GM19239 (cell line): ENCODE data around the gene GOLGA3.
"Not testable (repeated sequence)": the region's sequence is repeated elsewhere in the genome, so short reads cannot be mapped to it uniquely, and the experiment has no call there.

Experiments
- DNase-seq: peaks from one replicate; pipeline ENCODE4 v3.0.0; 2011; ENCODE audit warnings: low spot score; ENCODE audit not compliant: insufficient read length
- FAIRE-seq: peaks from 2 replicates; lab custom pipeline; 2011; peaks lifted over from hg19 to GRCh38; lab: Jason Lieb, UNC

The GOLGA3 gene

GRCh38 chr12:132828706-132829534 is at the start of gene GOLGA3:
GOLGA3 (minus strand) TSS chr12:132828869; CDS start chr12:132822128, 6,741 bp downstream.
- peak; percentile 98 for DNase-seq
- FAIRE-seq: peak; percentile 87

DNA sequence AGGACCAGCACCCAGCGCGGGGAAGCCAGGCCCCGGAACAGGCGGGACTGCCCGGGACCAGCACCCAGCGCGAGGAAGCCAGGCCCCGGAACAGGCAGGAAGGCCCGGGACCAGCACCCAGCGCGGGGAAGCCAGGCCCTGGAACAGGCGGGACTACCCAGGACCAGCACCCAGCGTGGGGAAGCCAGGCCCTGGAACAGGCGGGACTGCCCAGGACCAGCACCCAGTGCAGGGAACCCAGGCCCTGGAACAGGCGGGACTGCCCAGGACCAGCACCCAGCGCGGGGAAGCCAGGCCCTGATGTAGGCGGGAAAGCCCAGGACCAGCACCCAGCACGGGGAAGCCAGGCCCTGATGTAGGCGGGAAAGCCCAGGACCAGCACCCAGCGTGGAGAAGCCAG is 46.0 kb upstream of the GOLGA3 start:
- not testable (repeated sequence) for DNase-seq, FAIRE-seq

- FAIRE-seq (no peak), DNase-seq (no peak)
These were observed 45.5 kb upstream of the GOLGA3 start for GRCh38 chr12:132874175-132874574.

GRCh38 chr12:132873724-132874123 is 45.1 kb upstream of the GOLGA3 start:
- DNase-seq: no peak
- no peak for FAIRE-seq

DNA sequence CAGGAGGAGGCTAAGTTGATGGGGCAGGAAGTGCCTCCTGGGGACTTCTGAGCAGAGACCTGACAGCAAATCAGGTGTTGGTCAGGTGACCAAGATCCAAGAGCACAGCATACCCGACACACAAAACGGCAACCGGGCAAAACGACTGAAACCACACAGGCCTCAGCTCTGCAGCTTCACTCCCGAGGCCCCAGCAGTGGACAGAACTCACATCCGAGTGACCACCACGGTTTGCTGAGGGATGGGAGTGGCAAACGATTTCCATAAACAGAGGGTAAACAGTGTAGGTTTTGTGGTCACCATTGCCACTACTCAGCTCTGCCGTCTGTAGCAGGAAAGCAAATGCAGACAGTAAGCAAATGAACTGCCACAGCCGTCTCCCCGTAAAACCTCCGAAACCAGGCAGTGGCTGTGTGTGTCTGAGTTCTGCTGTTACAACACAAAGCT is 44.3 kb upstream of the GOLGA3 start:
- FAIRE-seq (no peak), DNase-seq (no peak)

DNA sequence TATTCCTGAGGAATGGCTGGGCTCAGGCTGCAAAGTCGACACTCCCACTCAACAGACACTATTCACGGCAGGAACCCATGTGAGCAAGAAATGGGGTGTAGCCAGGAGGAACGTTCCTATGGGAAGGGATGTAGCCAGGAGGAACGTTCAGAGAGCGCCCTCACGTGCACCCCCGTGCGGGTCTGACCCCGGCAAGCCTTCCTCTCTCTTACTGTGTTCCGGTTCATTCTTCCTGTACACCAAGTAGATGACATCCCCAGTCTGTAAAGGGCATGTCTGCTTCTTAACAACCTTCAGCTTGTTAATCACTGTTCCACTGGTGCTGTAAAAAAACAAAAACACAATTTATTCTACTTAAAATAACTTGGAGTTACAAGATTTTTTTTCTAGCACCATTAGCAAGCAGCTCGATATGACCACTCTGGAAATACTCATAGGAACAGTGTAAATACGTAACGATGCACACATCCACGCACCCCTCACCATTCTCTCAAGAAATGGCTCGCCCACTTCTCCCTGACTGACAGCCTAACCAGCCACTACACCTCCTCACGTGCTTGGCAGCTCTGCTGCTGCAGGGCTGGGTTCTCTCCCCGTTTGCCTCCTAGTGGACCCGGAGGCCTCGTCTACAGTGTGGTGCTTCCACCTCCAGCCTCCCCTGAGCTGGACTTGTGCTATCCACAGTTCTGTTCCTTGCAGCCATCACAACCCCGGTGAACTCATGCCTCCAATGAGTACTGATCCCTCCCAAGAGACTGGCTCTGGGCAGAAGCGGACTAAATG is 43.6 kb upstream of the GOLGA3 start:
- no peak for DNase-seq
- no peak for FAIRE-seq

DNA sequence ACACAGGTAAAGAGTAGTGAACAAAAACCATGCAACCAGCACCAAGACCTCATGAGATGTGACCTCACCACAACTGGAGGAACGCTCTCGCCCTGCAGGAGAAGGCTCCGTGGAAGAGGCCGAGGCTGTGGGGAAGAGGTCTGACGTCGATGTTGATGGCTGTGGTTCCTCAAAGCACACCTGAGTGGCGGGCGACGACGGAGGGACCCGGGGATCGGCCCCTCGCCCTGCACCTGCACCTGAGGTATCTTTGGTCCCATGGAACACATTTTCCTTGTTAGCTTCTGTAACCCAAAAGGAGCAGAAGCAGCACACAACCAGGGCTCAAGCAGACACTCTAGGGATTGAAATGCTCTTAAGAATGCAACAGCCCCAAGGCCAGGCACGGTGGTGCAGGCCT is 40.9 kb upstream of the GOLGA3 start:
- DNase-seq (no peak), FAIRE-seq (no peak)

- FAIRE-seq (no peak), DNase-seq (no peak)
These were observed 37.7 kb upstream of the GOLGA3 start for GRCh38 chr12:132866251-132866828.

DNA sequence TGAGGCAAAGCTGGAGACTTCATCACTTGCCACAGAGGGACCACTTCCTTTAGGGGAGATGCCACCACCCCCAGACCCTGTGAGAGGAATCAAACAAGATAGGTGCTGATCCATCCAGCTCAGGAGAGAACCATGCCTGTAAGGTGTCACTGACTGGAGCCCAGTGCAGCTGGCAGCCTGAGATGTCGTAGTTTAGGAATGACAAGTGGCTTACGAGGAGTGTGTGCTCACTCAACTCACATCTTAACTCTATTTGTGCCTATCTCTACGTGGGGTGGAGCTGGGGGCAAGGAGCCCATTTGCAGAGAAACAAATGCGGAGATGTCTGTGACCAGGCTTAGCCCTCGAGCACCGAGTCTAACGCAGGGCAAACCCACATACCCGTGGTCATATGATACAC is 32.9 kb upstream of the GOLGA3 start:
- FAIRE-seq: no peak
- no peak for DNase-seq

- DNase-seq (no peak), FAIRE-seq (no peak)
These were observed 30.1 kb upstream of the GOLGA3 start for GRCh38 chr12:132858718-132859266.

DNA sequence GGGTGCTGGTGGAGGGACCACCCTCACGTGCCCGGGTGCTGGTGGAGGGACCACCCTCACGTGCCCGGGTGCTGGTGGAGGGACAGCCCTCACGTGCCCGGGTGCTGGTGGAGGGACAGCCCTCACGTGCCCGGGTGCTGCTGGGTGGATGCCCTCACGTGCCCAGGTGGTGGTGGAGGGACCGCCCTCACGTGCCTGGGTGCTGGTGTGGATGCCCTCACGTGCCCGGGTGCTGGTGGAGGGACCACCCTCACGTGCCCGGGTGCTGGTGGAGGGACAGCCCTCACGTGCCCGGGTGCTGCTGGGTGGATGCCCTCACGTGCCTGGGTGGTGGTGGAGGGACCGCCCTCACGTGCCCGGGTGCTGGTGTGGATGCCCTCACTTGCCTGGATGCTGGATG is 28.4 kb upstream of the GOLGA3 start:
- FAIRE-seq, DNase-seq: not testable (repeated sequence)

DNA sequence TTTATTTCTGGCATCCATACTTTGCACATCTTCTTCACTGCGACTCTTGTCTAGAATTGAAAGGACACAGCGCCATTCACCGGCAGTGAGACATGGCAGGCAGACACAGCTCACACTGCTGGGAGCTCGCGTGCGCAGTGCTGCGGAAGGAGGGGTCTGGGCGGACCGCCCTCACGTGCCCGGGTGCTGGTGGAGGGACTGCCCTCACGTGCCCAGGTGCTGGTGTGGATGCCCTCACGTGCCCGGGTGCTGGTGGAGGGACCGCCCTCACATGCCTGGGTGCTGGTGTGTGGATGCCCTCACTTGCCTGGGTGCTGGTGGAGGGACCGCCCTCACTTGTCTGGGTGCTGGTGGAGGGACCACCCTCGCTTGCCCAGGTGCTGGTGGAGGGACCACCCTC is 27.9 kb upstream of the GOLGA3 start:
- FAIRE-seq (no peak), DNase-seq (no peak)

DNA sequence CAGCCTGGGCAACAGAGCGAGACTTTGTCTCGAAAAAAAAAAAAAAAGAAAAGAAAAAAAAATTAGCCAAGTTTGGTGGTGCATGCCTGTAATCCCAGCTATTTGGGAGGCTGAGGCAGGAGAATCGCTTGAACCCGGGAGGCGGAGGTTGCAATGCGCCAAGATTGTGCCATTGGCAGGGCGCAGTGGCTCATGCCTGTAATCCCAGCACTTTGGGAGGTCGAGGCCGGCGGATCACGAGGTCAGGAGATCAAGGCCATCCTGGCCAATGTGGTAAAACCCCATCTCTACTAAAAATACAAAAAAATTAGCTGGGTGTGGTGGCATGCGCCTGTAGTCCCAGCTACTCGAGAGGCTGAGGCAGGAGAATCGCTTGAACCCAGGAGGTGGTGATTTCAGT is 26.5 kb upstream of the GOLGA3 start:
- FAIRE-seq, DNase-seq: not testable (repeated sequence)

GRCh38 chr12:132853285-132854092 is 24.8 kb upstream of the GOLGA3 start:
- FAIRE-seq: no peak

DNA sequence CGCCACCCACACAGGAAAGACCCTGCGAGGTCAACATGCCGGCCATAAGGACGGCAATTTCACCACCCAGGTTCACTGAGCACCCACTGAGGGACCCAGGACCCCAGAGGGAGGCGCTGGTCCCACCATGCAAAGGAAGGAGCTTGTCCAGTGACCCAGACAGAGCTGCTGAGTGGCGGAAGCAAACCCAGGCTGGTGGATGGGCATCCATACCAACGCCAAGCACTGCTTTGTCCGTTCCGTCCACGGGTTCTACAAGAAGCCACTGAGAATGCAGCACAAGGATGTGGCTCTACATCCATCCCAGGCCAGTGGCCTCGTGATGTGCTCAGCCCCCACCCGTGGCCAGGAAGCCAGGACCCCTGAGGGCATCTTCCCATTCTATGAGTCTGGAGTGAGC is 23.8 kb upstream of the GOLGA3 start:
- FAIRE-seq (no peak), DNase-seq (no peak)

More at GRCh38 chr12:132853285-132854092, 24.8 kb upstream of the GOLGA3 start:
- DNase-seq: no peak

DNA sequence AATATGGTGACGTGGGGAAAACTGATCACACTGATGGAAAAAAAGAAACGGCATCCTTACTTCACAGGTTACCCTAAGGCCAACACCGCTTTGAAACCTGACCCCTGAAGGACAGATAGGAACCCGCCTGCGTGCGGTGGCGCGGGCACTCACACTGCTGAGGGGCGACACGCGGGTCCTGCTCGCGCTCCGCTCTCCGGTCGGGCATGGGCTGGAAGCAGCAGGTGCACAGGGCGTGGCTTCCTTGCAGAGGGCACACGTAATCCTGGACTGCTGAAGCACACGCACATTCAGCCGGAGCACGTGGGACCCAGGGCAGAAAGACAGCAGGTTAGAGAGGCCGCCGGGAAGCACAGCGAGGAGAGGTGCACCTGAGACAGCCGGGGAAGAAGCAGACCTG is 22.8 kb upstream of the GOLGA3 start:
- no peak for FAIRE-seq
- no peak for DNase-seq

- FAIRE-seq: no peak
- DNase-seq: no peak
These were observed 21.6 kb upstream of the GOLGA3 start for GRCh38 chr12:132850291-132850690.

DNA sequence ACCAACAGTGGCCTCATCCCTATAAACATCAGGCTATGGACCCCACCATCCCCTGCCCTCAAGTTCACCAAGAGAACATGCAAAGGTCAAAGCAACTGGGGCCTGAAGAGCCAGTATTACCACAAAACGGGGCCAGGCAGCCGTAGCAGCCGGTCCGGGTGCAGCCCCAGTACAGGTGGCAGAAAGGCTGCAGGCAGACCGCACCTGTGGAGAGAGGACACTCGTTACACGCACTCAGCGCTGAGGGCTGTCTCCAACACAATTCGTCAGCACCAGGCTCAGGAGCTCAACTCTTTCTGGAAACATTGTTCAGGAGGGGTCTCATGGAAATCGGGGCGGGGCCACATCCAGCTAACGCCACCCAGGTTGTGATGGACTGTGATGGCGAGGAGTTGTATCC is 19.9 kb upstream of the GOLGA3 start:
- FAIRE-seq: no peak
- no peak for DNase-seq

DNA sequence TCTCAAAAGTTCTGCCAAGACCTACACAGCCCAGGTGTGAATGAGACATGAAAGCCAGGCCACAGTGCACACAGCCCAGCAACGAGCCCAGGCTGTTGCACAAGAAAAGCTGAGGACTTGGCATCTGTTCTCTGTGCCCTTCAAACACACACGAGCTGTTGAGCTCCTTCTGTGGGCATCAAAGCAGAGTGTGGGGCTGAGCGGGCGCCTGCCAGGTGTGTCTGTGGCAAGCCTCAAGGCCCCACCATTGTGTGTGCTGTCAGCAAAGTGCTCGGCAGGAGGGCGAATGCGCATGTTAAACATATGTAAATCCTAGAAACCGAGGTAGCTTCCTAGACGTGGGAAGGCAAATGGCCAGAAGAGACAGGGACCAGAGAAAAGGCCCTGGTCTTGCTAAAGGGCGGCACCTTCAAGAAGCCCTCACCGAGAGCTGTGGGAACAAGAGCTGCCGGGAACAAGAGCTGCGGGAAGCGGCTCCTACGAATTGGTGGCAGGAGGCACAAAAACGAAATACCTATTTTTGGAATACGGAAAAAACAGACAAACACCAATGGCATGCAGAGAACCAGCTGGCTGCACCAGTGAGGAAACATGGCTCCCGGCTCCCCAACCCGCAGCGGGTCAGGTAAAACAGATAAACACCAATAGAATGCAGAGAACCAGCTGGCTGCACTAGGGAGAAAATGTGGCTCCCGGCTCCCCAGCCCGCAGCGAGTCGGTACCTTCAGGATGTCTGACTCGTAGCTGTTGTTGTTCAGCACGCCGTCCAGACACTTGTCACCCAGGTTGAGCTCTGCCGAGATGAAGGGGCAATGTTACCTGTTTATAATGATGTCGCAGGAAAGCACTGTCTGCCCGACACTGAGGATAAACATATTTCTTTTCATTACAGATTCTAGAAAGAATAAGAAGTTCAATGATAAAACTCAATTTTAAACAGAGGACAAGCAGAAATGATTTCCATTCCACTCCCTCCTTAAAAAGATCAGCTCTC is 19.0 kb upstream of the GOLGA3 start:
- DNase-seq: no peak
- no peak for FAIRE-seq
